Neural cell (in vitro differentiated cells): ENCODE measurements around the gene TSC22D3. TPM values are rescaled to one million over a fixed set of nuclear protein-coding genes. Genes with fewer than 3 reads are reported as not detected.

Source experiments
- H2AFZ ChIP-seq: fragments of 200-600, 300-800 bp; sonication (generic), shearing (Covaris generic); 2 replicates; pipeline ENCODE4 v1.6.0; 2014; ENCODE audit warnings: low read depth, mild to moderate bottlenecking, antibody characterized with exemption, low read length, moderate library complexity
- H3F3A ChIP-seq: fragments of 200-600 bp; shearing (Covaris generic); 2 replicates; pipeline ENCODE4 v1.6.1; 2016; ENCODE audit warnings: mild to moderate bottlenecking, moderate library complexity, mixed read lengths, antibody characterized with exemption, low read length; ENCODE audit not compliant: insufficient read depth, poor library complexity, severe bottlenecking
- H3K27ac ChIP-seq: fragments of 200-600, 300-800 bp; sonication (generic), shearing (Covaris generic); 2 replicates; pipeline ENCODE4 v1.5.1; 2014; ENCODE audit warnings: mild to moderate bottlenecking, low read length, moderate library complexity
- H3K27me3 ChIP-seq: fragments of 300-800, 200-600 bp; sonication (generic), shearing (Covaris generic); 2 replicates; pipeline ENCODE4 v1.6.0; 2014; ENCODE audit warnings: mild to moderate bottlenecking, low read depth, low read length, moderate library complexity; ENCODE audit not compliant: insufficient read depth
- H3K36me3 ChIP-seq: fragments of 300-800, 200-600 bp; sonication (generic), shearing (Covaris generic); 2 replicates; pipeline ENCODE4 v1.5.1; 2014; ENCODE audit warnings: mild to moderate bottlenecking, antibody characterized with exemption, low read length, moderate library complexity; ENCODE audit not compliant: insufficient read depth
- H3K4me2 ChIP-seq: fragments of 300-800, 200-600 bp; sonication (generic), shearing (Covaris generic); 2 replicates; pipeline ENCODE4 v1.6.0; 2014; ENCODE audit warnings: mild to moderate bottlenecking, low read length
- H3K4me3 ChIP-seq: fragments of 300-800, 200-600 bp; sonication (generic), shearing (Covaris generic); 2 replicates; pipeline ENCODE4 v1.5.1; 2014; ENCODE audit warnings: mild to moderate bottlenecking, low read length, moderate library complexity
- H3K79me2 ChIP-seq: fragments of 200-600 bp; shearing (Covaris generic); replicated peaks from 2 replicates; pipeline ENCODE4 v1.6.0; 2014; ENCODE audit warnings: mild to moderate bottlenecking, low read length, moderate library complexity; ENCODE audit not compliant: insufficient read depth
- H3K9ac ChIP-seq: fragments of 300-800, 200-600 bp; sonication (generic), shearing (Covaris generic); 2 replicates; pipeline ENCODE4 v1.6.1; 2016; ENCODE audit warnings: mild to moderate bottlenecking, low read length, mixed read lengths
- H3K9me2 ChIP-seq: fragments of 200-600 bp; shearing (Covaris generic); 2 replicates; pipeline ENCODE4 v1.6.1; 2016; ENCODE audit warnings: mild to moderate bottlenecking, low read length, mixed read lengths; ENCODE audit not compliant: insufficient read depth
- H3K9me3 ChIP-seq: fragments of 200-600, 300-800 bp; sonication (generic), shearing (Covaris generic); 2 replicates; pipeline ENCODE4 v1.6.1; 2016; ENCODE audit warnings: mild to moderate bottlenecking, mixed run types, low read length, moderate library complexity, mixed read lengths
- H4K20me1 ChIP-seq: fragments of 200-600 bp; shearing (Covaris generic); 2 replicates; pipeline ENCODE4 v1.6.1; 2016; ENCODE audit warnings: mild to moderate bottlenecking, mixed run types; ENCODE audit not compliant: insufficient read depth
- CTCF ChIP-seq: fragments of 450-650 bp; IDR thresholded peaks from 2 replicates; pipeline ENCODE4 v1.5.1; 2014; ENCODE audit warnings: antibody characterized with exemption, mild to moderate bottlenecking, moderate library complexity; ENCODE audit not compliant: poor library complexity, severe bottlenecking
- EP300 ChIP-seq: fragments of 450-650 bp; conservative IDR thresholded peaks from 2 replicates; pipeline ENCODE4 v1.6.1; 2014; ENCODE audit warnings: antibody characterized with exemption, mild to moderate bottlenecking, moderate library complexity; ENCODE audit not compliant: poor library complexity, severe bottlenecking
- EZH2 ChIP-seq: fragments of 200-600, 300-800 bp; shearing (Covaris generic), sonication (generic); IDR thresholded peaks from 2 replicates; pipeline ENCODE4 v1.6.1; 2014; ENCODE audit warnings: antibody characterized with exemption, low read length, borderline replicate concordance, mild to moderate bottlenecking; ENCODE audit not compliant: insufficient read depth, poor library complexity, severe bottlenecking
- MXI1 ChIP-seq: fragments of 450-650 bp; conservative IDR thresholded peaks from 2 replicates; pipeline ENCODE4 v1.6.1; 2014; ENCODE audit warnings: antibody characterized with exemption, mild to moderate bottlenecking; ENCODE audit not compliant: poor library complexity, severe bottlenecking
- POLR2AphosphoS5 ChIP-seq: IDR thresholded peaks from 2 replicates; pipeline ENCODE4 v1.6.1; 2012
- RAD21 ChIP-seq: fragments of 450-650 bp; conservative IDR thresholded peaks from 2 replicates; pipeline ENCODE4 v1.6.1; 2014; ENCODE audit warnings: antibody characterized with exemption, mild to moderate bottlenecking, moderate library complexity
- REST ChIP-seq: IDR thresholded peaks from 2 replicates; pipeline ENCODE4 v1.6.1; 2012; ENCODE audit warnings: borderline replicate concordance
- SMC3 ChIP-seq: fragments of 450-650 bp; conservative IDR thresholded peaks from 2 replicates; pipeline ENCODE4 v1.6.1; 2014; ENCODE audit warnings: antibody characterized with exemption, mild to moderate bottlenecking, moderate library complexity; ENCODE audit not compliant: poor library complexity
- TAF1 ChIP-seq: IDR thresholded peaks from 2 replicates; pipeline ENCODE4 v1.6.1; 2012; ENCODE audit warnings: low read depth
- polyA plus RNA-seq: library from polyadenylated mRNA; depleted of rRNA; stranded (reverse); fragments of >200 nt; gene quantifications from 2 replicates; pipeline ENCODE4 v1.2.3, GENCODE V29; 2014

The TSC22D3 gene
- polyA plus RNA-seq, 1 donor from 2014 or later, result 96.8 TPM

GRCh38 chrX:107804427-107804826 is 28.8 kb upstream of the TSC22D3 start:
- no peak overlapping the region for H3K9ac ChIP-seq
- H3K4me2 ChIP-seq, result no peak overlapping the region
- H3K27ac ChIP-seq, result no peak overlapping the region
- TF ChIP-seq EP300 (no peak), EZH2 (no peak), RAD21 (no peak), TAF1 (no peak), REST (no peak), POLR2AphosphoS5 (no peak), MXI1 (no peak), SMC3 (no peak), CTCF (no peak)
- no peaks in the 10 kb centered on the region for H3K36me3 ChIP-seq
- H2AFZ ChIP-seq, result no peak overlapping the region
- no peaks in the 10 kb centered on the region for H3K27me3 ChIP-seq
- no peaks in the 10 kb centered on the region for H3F3A ChIP-seq
- no peaks in the 10 kb centered on the region for H4K20me1 ChIP-seq
- no peaks in the 10 kb centered on the region for H3K79me2 ChIP-seq
- H3K9me3 ChIP-seq, result no peaks in the 10 kb centered on the region
- no peak overlapping the region for H3K4me3 ChIP-seq
- no peaks in the 10 kb centered on the region for H3K9me2 ChIP-seq

GRCh38 chrX:107787827-107788226 is 12.2 kb upstream of the TSC22D3 start:
- Histone ChIP-seq H3K4me2 (no peak overlapping the region), H3K79me2 (no peaks in the 10 kb centered on the region), H3K9me3 (no peaks in the 10 kb centered on the region), H3K4me3 (no peak overlapping the region), H2AFZ (no peak overlapping the region), H3K27ac (no peak overlapping the region), H3F3A (no peaks in the 10 kb centered on the region), H3K9me2 (no peaks in the 10 kb centered on the region), H3K9ac (no peak overlapping the region), H3K27me3 (no peaks in the 10 kb centered on the region), H3K36me3 (no peaks in the 10 kb centered on the region), H4K20me1 (no peaks in the 10 kb centered on the region)
- TF ChIP-seq RAD21 (no peak), EP300 (no peak), CTCF (no peak), TAF1 (no peak), EZH2 (no peak), REST (no peak), MXI1 (no peak), POLR2AphosphoS5 (no peak), SMC3 (no peak)
